DND-41 (cell line): ENCODE measurements around the gene HSPA2.

Source experiments
- CTCF ChIP-seq: IDR thresholded peaks from 2 replicates; pipeline ENCODE4 v1.5.1; 2012; ENCODE audit warnings: borderline replicate concordance, low read length, moderate library complexity, mild to moderate bottlenecking; ENCODE audit not compliant: poor library complexity, severe bottlenecking; ENCODE audit errors: extremely low read depth
- EZH2 ChIP-seq: IDR thresholded peaks from 3 replicates; pipeline ENCODE4 v1.6.1; 2012; ENCODE audit warnings: borderline replicate concordance, low read depth, mild to moderate bottlenecking, moderate library complexity, low read length, inconsistent platforms; ENCODE audit not compliant: severe bottlenecking

DNA sequence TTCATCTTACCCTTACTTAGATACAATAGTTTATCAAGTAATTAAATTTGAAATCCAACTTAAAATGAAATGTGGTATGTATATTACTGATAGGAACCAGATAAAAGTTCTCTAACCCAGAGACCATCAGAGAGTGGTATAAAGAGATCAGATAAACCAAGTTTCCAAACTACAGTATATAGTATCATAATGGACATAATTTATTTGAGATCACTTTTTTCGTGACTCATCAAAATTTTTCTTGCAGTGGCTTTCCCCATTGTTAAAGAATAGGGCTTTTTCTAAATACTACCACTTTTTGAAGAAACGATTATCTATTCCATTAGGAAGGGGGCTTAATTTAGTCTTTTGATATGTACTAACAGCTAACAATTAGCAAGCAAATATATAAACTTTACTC is 15.2 kb upstream of the HSPA2 start:
- TF ChIP-seq EZH2 (no peak), CTCF (no peak)
